OCI-LY7 (cell line): Measurements from ENCODE around the gene SKIL. TPM values are rescaled to one million over a fixed set of nuclear protein-coding genes. Genes with fewer than 3 reads are reported as not detected.

Source experiments
- BruUV-seq: library from RNA; stranded (reverse); fragments of 400-500 nt; replicated peaks from 2 replicates; lab custom pipeline; 2021; lab: Mats Ljungman, UMichigan
- CTCF ChIA-PET: fragments of 300-600 bp; sonication (Branson Sonifier 250); formaldehyde crosslinking; loops from one replicate; lab custom pipeline; 2022; ENCODE audit warnings: antibody characterized with exemption; ENCODE audit not compliant: unreplicated experiment; lab: Charles Lee
- POLR2A ChIA-PET: fragments of 300-600 bp; sonication (Branson Sonifier 250); formaldehyde crosslinking; loops from one replicate; lab custom pipeline; 2022; ENCODE audit warnings: antibody characterized with exemption; lab: Charles Lee
- DNase-seq: peaks from one replicate; pipeline ENCODE4 v3.0.0-alpha.2; 2015; ENCODE audit warnings: low spot score
- H2AFZ ChIP-seq: fragments of 200-600 bp; sonication (generic), shearing (Covaris generic); 2 replicates; pipeline ENCODE4 v1.6.1; 2014; ENCODE audit warnings: mild to moderate bottlenecking, antibody characterized with exemption, low read length, moderate library complexity
- H3K27ac ChIP-seq: fragments of 200-600 bp; sonication (generic); 2 replicates; pipeline ENCODE4 v1.5.1; 2014; ENCODE audit warnings: mixed run types, low read depth, mild to moderate bottlenecking, moderate library complexity, low read length, inconsistent platforms; ENCODE audit not compliant: poor library complexity, severe bottlenecking
- H3K36me3 ChIP-seq: fragments of 200-600 bp; sonication (generic); 2 replicates; pipeline ENCODE4 v1.6.1; 2014; ENCODE audit warnings: mild to moderate bottlenecking, antibody characterized with exemption, low read length, moderate library complexity, mixed read lengths; ENCODE audit not compliant: insufficient read depth
- H3K4me1 ChIP-seq: fragments of 200-600 bp; sonication (generic); 2 replicates; pipeline ENCODE4 v1.5.1; 2014; ENCODE audit warnings: mild to moderate bottlenecking, low read length; ENCODE audit not compliant: insufficient read depth, poor library complexity, severe bottlenecking
- H3K4me2 ChIP-seq: fragments of 200-600 bp; sonication (generic); 2 replicates; pipeline ENCODE4 v1.6.1; 2014; ENCODE audit warnings: mild to moderate bottlenecking, low read length
- H3K4me3 ChIP-seq: fragments of 200-600 bp; sonication (generic); 2 replicates; pipeline ENCODE4 v1.5.1; 2014; ENCODE audit warnings: mild to moderate bottlenecking, low read depth, low read length; ENCODE audit not compliant: poor library complexity, severe bottlenecking
- H3K79me2 ChIP-seq: fragments of 200-600 bp; sonication (generic); 2 replicates; pipeline ENCODE4 v1.6.1; 2016; ENCODE audit warnings: low read depth, mild to moderate bottlenecking, low read length, moderate library complexity, mixed read lengths; ENCODE audit not compliant: insufficient read depth
- H3K9me2 ChIP-seq: fragments of 200-600 bp; sonication (generic); 2 replicates; pipeline ENCODE4 v1.6.1; 2016; ENCODE audit warnings: mild to moderate bottlenecking, low read length, mixed read lengths; ENCODE audit not compliant: insufficient read depth
- H3K9me3 ChIP-seq: fragments of 200-600 bp; sonication (generic); 2 replicates; pipeline ENCODE4 v1.6.1; 2014; ENCODE audit warnings: mild to moderate bottlenecking, mixed run types, low read length, mixed read lengths
- H4K20me1 ChIP-seq: fragments of 200-600 bp; sonication (generic); 2 replicates; pipeline ENCODE4 v1.6.1; 2014; ENCODE audit warnings: mild to moderate bottlenecking, antibody characterized with exemption, low read length, moderate library complexity, mixed read lengths; ENCODE audit not compliant: insufficient read depth
- EZH2phosphoT487 ChIP-seq: fragments of 200-600 bp; sonication (generic); IDR thresholded peaks from 2 replicates; pipeline ENCODE4 v1.6.1; 2018; ENCODE audit warnings: low read depth, borderline replicate concordance, mild to moderate bottlenecking, mixed run types, antibody characterized with exemption, low read length, moderate library complexity, mixed read lengths
- intact Hi-C: fragments of 100-400 bp; cut with micrococcal nuclease; formaldehyde crosslinking; loops from one replicate; pipeline ENCODE4 v1.10.0; 2022; ENCODE audit not compliant: unreplicated experiment
- total RNA-seq, 2 experiments: library from RNA; depleted of rRNA in 1 of 2; stranded (reverse); fragments of >200 nt in 1 of 2; shearing (Covaris generic) in 1 of 2; gene quantifications; 2 replicates each; pipeline ENCODE4 v1.2.3, GENCODE V29; 2014 to 2022
- TF ChIP-seq, protein P1 (sequence below): fragments of 200-600 bp; sonication (generic); conservative IDR thresholded peaks from 2 replicates; pipeline ENCODE4 v1.5.1; 2014; ENCODE audit warnings: mild to moderate bottlenecking, antibody characterized with exemption, low read length, moderate library complexity, mixed read lengths

The SKIL gene
- total RNA-seq, 2 experiments from 2014 or later: 60.9 to 86.3 TPM

DNA sequence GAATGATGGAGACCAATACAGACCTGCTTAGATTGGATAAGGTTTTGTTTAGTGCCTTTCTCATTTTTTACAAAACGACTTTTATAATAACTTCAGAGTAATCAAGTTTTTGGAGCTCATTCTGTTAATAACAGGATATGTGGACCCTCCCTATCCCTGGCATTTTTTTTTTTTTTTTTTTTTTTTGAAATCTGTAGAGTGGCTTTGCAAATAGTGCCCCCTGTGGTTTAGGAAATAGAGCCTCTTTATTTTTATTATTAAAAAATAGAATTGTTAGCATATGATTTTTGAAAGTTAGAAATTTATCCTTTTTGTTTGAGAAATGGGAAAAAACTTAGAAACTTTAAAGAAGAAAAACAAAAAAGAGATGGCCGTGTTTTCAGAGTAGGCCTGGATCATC, 11.4 kb downstream of the SKIL start:
- Histone ChIP-seq H3K4me3 (peak overlapping the region; percentile 69), H3K9me2 (no peaks in the 10 kb centered on the region), H3K9me3 (no peaks in the 10 kb centered on the region; the same call in 1 of the 2 replicates), H2AFZ (no peak overlapping the region), H3K79me2 (peaks cover 100% of the 10 kb centered on the region), H3K4me2 (peak overlapping the region; percentile 98), H4K20me1 (peaks cover 23% of the 10 kb centered on the region; the same call in 1 of the 2 replicates), H3K4me1 (peaks cover 81% of the 10 kb centered on the region), H3K36me3 (peaks cover 86% of the 10 kb centered on the region), H3K27ac (peak overlapping the region; percentile 80)
- ChIA-PET POLR2A (interaction anchor here (0.6 to 0.7 kb wide), 5 partner anchors 10 to 306 kb away, joined by 3 to 5 read pairs (median 3); no protein-coding TSS in a partner anchor), CTCF (no interaction called here)
- no peak for DNase-seq
- intact Hi-C loops: loop anchor here (1.0 to 5.0 kb wide), 2 partner anchors 59 to 187 kb away; partner anchors contain the start of gene PHC3
- TF ChIP-seq, protein P1, sequence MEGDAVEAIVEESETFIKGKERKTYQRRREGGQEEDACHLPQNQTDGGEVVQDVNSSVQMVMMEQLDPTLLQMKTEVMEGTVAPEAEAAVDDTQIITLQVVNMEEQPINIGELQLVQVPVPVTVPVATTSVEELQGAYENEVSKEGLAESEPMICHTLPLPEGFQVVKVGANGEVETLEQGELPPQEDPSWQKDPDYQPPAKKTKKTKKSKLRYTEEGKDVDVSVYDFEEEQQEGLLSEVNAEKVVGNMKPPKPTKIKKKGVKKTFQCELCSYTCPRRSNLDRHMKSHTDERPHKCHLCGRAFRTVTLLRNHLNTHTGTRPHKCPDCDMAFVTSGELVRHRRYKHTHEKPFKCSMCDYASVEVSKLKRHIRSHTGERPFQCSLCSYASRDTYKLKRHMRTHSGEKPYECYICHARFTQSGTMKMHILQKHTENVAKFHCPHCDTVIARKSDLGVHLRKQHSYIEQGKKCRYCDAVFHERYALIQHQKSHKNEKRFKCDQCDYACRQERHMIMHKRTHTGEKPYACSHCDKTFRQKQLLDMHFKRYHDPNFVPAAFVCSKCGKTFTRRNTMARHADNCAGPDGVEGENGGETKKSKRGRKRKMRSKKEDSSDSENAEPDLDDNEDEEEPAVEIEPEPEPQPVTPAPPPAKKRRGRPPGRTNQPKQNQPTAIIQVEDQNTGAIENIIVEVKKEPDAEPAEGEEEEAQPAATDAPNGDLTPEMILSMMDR: peak; percentile 86
- TF ChIP-seq EZH2phosphoT487: no peak
- BruUV-seq: no TSS peak

DNA sequence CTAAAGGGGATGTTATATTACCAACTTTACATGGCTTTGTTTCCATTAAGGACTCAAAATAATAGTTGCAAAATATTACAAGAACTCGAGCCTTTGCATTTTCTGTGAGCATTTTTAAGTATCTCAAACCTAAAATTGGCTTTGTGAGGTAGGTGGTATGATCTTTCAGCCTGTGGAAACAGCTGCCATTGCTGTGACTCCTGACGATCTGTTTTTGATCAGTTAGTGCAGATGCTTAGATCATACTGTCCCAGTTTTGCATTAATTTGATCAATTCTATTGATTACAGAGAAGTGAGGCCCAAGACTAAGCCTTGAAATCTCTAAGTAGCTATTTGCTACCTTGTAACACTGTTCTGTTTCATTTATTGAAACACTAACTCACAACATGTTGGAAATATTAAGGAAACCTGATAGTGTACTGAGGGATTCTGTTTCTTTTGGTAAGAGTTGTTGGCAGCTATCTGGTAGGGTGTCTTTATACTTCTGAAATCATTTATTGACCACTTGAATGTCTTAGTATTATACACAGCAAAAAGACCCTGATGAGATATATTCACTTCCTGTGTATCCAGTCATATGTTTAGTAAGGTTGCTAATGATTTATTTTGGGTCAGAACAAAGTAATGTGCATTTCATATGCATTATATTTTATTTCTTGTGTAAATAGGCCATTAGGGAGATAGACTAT, 14.8 kb downstream of the SKIL start:
- no peaks in the 10 kb centered on the region; the same call in 1 of the 2 replicates for H3K9me3 ChIP-seq
- H3K9me2 ChIP-seq: no peaks in the 10 kb centered on the region
- H3K4me2 ChIP-seq: peak overlapping the region; percentile 29
- H3K4me1 ChIP-seq: peaks cover 52% of the 10 kb centered on the region
- no peak overlapping the region for H3K4me3 ChIP-seq
- DNase-seq: no peak
- TF ChIP-seq EZH2phosphoT487: no peak
- TF ChIP-seq, protein P1: no peak
- no peak overlapping the region for H2AFZ ChIP-seq
- intact Hi-C loops: no loop called here
- peak overlapping the region; percentile 24 for H3K27ac ChIP-seq
- ChIA-PET POLR2A (interaction anchor here (0.6 to 1.1 kb wide), 2 partner anchors 14 to 545 kb away, joined by 3 to 6 read pairs; no protein-coding TSS in a partner anchor), CTCF (no interaction called here)
- peaks cover 92% of the 10 kb centered on the region for H3K36me3 ChIP-seq
- no TSS peak for BruUV-seq
- peaks cover 100% of the 10 kb centered on the region for H3K79me2 ChIP-seq
- peaks cover 14% of the 10 kb centered on the region; the same call in 1 of the 2 replicates for H4K20me1 ChIP-seq

GRCh38 chr3:170383567-170383966, 26.1 kb downstream of the SKIL start:
- no TSS peak for BruUV-seq
- no peaks in the 10 kb centered on the region for H3K4me1 ChIP-seq
- H3K4me2 ChIP-seq: no peak overlapping the region
- peaks cover 95% of the 10 kb centered on the region for H3K36me3 ChIP-seq
- ChIA-PET CTCF (no interaction called here), POLR2A (interaction anchor here (0.6 to 5.4 kb wide), 8 partner anchors 8 to 428 kb away, joined by 3 to 29 read pairs (median 4); no protein-coding TSS in a partner anchor)
- intact Hi-C loops: no loop called here
- no peaks in the 10 kb centered on the region for H3K9me2 ChIP-seq
- H3K4me3 ChIP-seq: no peak overlapping the region
- peaks cover 74% of the 10 kb centered on the region for H3K79me2 ChIP-seq
- DNase-seq: no peak
- TF ChIP-seq, protein P1: no peak
- TF ChIP-seq EZH2phosphoT487: no peak
- no peak overlapping the region for H2AFZ ChIP-seq
- no peak overlapping the region for H3K27ac ChIP-seq
- H4K20me1 ChIP-seq: peaks cover 6% of the 10 kb centered on the region
- H3K9me3 ChIP-seq: peaks cover 3% of the 10 kb centered on the region; the same call in 1 of the 2 replicates
